ENCODE measurements around the gene PITX3.

DNA sequence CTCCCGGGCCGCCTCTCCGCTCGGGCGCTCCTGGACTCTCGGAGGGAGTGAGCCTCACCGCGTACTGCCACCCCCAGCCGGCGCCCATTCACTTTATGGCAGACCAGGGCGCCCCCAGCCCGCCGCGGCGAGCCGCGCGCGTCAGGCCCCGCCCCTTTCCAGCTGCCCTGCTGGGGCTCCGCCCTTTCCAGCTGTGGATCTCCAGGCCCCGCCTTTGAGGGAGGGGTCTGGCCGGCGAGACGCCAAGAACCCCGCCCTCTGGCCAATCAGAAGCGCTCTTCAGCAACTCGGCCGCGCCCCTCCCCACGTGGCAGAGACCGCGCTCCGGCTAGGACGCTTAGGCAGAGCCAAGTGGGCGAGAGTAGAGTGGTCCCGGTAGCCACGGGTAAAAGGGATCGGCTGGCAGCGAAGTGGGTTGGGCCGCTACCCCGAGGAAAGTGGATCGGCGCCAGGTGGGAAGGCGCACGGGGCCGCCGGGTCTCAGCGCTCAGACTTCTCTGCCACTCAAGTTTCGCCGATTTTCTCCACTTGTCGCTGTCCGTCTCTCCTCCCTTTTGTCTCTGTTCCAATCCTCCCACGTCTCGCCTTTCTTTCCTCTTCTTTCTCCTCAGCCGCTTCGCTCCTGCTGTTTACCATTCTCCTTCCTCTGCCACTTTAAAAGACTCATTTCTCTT lies at the start of gene PITX3:
- TF ChIP-seq, protein P1, sequence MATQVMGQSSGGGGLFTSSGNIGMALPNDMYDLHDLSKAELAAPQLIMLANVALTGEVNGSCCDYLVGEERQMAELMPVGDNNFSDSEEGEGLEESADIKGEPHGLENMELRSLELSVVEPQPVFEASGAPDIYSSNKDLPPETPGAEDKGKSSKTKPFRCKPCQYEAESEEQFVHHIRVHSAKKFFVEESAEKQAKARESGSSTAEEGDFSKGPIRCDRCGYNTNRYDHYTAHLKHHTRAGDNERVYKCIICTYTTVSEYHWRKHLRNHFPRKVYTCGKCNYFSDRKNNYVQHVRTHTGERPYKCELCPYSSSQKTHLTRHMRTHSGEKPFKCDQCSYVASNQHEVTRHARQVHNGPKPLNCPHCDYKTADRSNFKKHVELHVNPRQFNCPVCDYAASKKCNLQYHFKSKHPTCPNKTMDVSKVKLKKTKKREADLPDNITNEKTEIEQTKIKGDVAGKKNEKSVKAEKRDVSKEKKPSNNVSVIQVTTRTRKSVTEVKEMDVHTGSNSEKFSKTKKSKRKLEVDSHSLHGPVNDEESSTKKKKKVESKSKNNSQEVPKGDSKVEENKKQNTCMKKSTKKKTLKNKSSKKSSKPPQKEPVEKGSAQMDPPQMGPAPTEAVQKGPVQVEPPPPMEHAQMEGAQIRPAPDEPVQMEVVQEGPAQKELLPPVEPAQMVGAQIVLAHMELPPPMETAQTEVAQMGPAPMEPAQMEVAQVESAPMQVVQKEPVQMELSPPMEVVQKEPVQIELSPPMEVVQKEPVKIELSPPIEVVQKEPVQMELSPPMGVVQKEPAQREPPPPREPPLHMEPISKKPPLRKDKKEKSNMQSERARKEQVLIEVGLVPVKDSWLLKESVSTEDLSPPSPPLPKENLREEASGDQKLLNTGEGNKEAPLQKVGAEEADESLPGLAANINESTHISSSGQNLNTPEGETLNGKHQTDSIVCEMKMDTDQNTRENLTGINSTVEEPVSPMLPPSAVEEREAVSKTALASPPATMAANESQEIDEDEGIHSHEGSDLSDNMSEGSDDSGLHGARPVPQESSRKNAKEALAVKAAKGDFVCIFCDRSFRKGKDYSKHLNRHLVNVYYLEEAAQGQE (IDR thresholded peaks at IDR 0.05; ENCODE audit: low read depth, low read length): no peak
- TF ChIP-seq POLR2AphosphoS5 (IDR thresholded peaks at IDR 0.05; ENCODE audit: low read depth, low read length): no peak
- no peak for TF ChIP-seq ZBTB33 (IDR thresholded peaks at IDR 0.05; ENCODE audit: borderline replicate concordance, low read depth)
- TF ChIP-seq JUND (IDR thresholded peaks at IDR 0.05): no peak
- TF ChIP-seq, protein P2, sequence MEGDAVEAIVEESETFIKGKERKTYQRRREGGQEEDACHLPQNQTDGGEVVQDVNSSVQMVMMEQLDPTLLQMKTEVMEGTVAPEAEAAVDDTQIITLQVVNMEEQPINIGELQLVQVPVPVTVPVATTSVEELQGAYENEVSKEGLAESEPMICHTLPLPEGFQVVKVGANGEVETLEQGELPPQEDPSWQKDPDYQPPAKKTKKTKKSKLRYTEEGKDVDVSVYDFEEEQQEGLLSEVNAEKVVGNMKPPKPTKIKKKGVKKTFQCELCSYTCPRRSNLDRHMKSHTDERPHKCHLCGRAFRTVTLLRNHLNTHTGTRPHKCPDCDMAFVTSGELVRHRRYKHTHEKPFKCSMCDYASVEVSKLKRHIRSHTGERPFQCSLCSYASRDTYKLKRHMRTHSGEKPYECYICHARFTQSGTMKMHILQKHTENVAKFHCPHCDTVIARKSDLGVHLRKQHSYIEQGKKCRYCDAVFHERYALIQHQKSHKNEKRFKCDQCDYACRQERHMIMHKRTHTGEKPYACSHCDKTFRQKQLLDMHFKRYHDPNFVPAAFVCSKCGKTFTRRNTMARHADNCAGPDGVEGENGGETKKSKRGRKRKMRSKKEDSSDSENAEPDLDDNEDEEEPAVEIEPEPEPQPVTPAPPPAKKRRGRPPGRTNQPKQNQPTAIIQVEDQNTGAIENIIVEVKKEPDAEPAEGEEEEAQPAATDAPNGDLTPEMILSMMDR (IDR thresholded peaks at IDR 0.05): no peak

Data from SK-N-SH (cell line).